ENCODE measurements around the gene GPX7.

GPX7 gene

GRCh38 chr1:52588535-52588934 is 13.6 kb upstream of the GPX7 start:
- DNase-seq, result no peak

GRCh38 chr1:52590266-52590665 is 11.9 kb upstream of the GPX7 start:
- DNase-seq, result no peak

- DNase-seq, result no peak
Measured at GRCh38 chr1:52592637-52593323, 9.4 kb upstream of the GPX7 start.

GRCh38 chr1:52593495-52593894 is 8.7 kb upstream of the GPX7 start:
- DNase-seq, result no peak

- DNase-seq, result no peak
Measured at GRCh38 chr1:52595061-52595460, 7.1 kb upstream of the GPX7 start.

GRCh38 chr1:52597912-52598311 is 4.3 kb upstream of the GPX7 start:
- no peak for DNase-seq

GRCh38 chr1:52598729-52599128 is 3.4 kb upstream of the GPX7 start:
- no peak for DNase-seq

GRCh38 chr1:52599236-52599635 is 2.9 kb upstream of the GPX7 start:
- DNase-seq, result no peak

- DNase-seq, result no peak
Measured at GRCh38 chr1:52600533-52601179, 1.5 kb upstream of the GPX7 start.

GRCh38 chr1:52601519-52601918 is 652 bp upstream of the GPX7 start:
- DNase-seq, result peak; percentile 8

- peak; percentile 36 for DNase-seq
Measured at GRCh38 chr1:52602856-52603600, 857 bp downstream of the GPX7 start.

GRCh38 chr1:52603630-52604029 is 1.5 kb downstream of the GPX7 start:
- no peak for DNase-seq

- DNase-seq, result no peak
Measured at GRCh38 chr1:52604063-52604770, 2.0 kb downstream of the GPX7 start.

GRCh38 chr1:52613636-52614373 is 11.6 kb downstream of the GPX7 start:
- no peak for DNase-seq

GRCh38 chr1:52614671-52615070 is 12.5 kb downstream of the GPX7 start:
- no peak for DNase-seq

GRCh38 chr1:52615489-52616042 is 13.4 kb downstream of the GPX7 start:
- no peak for DNase-seq

GRCh38 chr1:52621950-52622349 is 19.8 kb downstream of the GPX7 start:
- DNase-seq, result no peak

- no peak for DNase-seq
Measured at GRCh38 chr1:52623812-52624211, 21.6 kb downstream of the GPX7 start.

- no peak for DNase-seq
Measured at GRCh38 chr1:52627028-52627427, 24.9 kb downstream of the GPX7 start.

GRCh38 chr1:52628614-52629324 is 26.6 kb downstream of the GPX7 start:
- no peak for DNase-seq

- no peak for DNase-seq
Measured at GRCh38 chr1:52629325-52629643, 27.1 kb downstream of the GPX7 start.

- DNase-seq, result no peak
Measured at GRCh38 chr1:52629667-52630066, 27.5 kb downstream of the GPX7 start.

Measured in CD4-positive, alpha-beta T cell treated with Interleukin-17A for 4 hours (primary cell).